ENCODE results near the gene RIN3.

DNA sequence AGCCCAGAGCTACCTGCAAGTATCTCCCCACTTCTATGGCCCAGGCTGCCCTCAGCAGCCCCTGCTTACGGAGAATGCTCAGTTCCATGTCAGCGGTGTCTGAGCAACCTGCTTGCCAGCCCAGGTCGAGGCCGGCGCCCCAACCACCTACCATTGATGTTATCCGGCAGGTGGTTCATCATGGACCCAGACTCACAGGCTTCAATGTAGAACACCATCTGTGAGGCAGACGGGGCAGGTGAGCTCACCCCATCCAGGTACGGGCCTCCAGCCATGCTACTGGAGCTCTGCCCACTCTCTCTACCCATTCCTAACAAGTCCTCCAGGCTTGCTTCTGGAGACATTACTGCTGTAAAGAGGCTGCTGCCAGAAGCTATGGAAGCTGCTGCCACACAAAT is 199.1 kb downstream of the RIN3 start:
- TF ChIP-seq, protein P1, sequence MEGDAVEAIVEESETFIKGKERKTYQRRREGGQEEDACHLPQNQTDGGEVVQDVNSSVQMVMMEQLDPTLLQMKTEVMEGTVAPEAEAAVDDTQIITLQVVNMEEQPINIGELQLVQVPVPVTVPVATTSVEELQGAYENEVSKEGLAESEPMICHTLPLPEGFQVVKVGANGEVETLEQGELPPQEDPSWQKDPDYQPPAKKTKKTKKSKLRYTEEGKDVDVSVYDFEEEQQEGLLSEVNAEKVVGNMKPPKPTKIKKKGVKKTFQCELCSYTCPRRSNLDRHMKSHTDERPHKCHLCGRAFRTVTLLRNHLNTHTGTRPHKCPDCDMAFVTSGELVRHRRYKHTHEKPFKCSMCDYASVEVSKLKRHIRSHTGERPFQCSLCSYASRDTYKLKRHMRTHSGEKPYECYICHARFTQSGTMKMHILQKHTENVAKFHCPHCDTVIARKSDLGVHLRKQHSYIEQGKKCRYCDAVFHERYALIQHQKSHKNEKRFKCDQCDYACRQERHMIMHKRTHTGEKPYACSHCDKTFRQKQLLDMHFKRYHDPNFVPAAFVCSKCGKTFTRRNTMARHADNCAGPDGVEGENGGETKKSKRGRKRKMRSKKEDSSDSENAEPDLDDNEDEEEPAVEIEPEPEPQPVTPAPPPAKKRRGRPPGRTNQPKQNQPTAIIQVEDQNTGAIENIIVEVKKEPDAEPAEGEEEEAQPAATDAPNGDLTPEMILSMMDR (IDR thresholded peaks at IDR 0.05), result no peak
- no peak for TF ChIP-seq POLR2A (IDR thresholded peaks at IDR 0.05)
